NCI-H1048 (cell line): ENCODE results near the gene OR8G5.

Experiments used
- DNase-seq: peaks from one replicate; lab custom pipeline; 2025; lab: John Stamatoyannopoulos, UW

Gene OR8G5

GRCh38 chr11:124285610-124286344 lies 29.6 kb downstream of the OR8G5 start:
- no peak for DNase-seq

GRCh38 chr11:124294687-124295086 lies 38.5 kb downstream of the OR8G5 start:
- no peak for DNase-seq

GRCh38 chr11:124296016-124296415 lies 39.8 kb downstream of the OR8G5 start:
- no peak for DNase-seq

GRCh38 chr11:124297921-124298320 lies 41.7 kb downstream of the OR8G5 start:
- DNase-seq: no peak

- no peak for DNase-seq
Measured at GRCh38 chr11:124301548-124301947, 45.4 kb downstream of the OR8G5 start.

GRCh38 chr11:124302347-124303125 lies 46.4 kb downstream of the OR8G5 start:
- no peak for DNase-seq

- no peak for DNase-seq
Measured at GRCh38 chr11:124307093-124307492, 50.9 kb downstream of the OR8G5 start.

- no peak for DNase-seq
Measured at GRCh38 chr11:124310721-124311120, 54.5 kb downstream of the OR8G5 start.

GRCh38 chr11:124311269-124311668 lies 55.1 kb downstream of the OR8G5 start:
- DNase-seq: no peak

- no peak for DNase-seq
Measured at GRCh38 chr11:124311670-124312069, 55.5 kb downstream of the OR8G5 start.

GRCh38 chr11:124313131-124313530 lies 57.0 kb downstream of the OR8G5 start:
- DNase-seq: no peak

GRCh38 chr11:124313849-124314248 lies 57.7 kb downstream of the OR8G5 start, which contains the start of gene OR8D1:
OR8D1 (minus strand) TSS chr11:124313949; CDS start chr11:124310766, 3,183 bp downstream.
- no peak for DNase-seq

GRCh38 chr11:124315052-124315451 lies 58.9 kb downstream of the OR8G5 start:
- DNase-seq: no peak
